HepG2 (cell line): ENCODE measurements around the gene RSPH10B. TPM values are rescaled to one million over a fixed set of nuclear protein-coding genes. Genes with fewer than 3 reads are reported as not detected.

Experiments used
- ATAC-seq: fragments of 200-7000 bp; cut with Tn5 transposase; 3 replicates; pipeline ENCODE4 v1.9.1; 2020; ENCODE audit warnings: mild to moderate bottlenecking, moderate library complexity
- BruUV-seq: library from RNA; stranded (reverse); fragments of 400-500 nt; replicated peaks from 2 replicates; lab custom pipeline; 2021; lab: Mats Ljungman, UMichigan
- CTCF ChIA-PET: fragments of 300-600 bp; formaldehyde crosslinking; extraction: SDS; loops from one replicate; lab custom pipeline; 2021; ENCODE audit warnings: low total read pairs, inconsistent platforms, low intra/inter-chr PET ratio; lab: Yijun Ruan, JAX
- POLR2A ChIA-PET: fragments of 350-600 bp; sonication (Branson Sonifier 250); formaldehyde crosslinking; loops from one replicate; lab custom pipeline; 2020; ENCODE audit warnings: antibody characterized with exemption, inconsistent platforms; lab: Yijun Ruan, JAX
- DNase-seq: peaks from one replicate; pipeline ENCODE4 v3.0.0-alpha.2; 2015; ENCODE audit warnings: low spot score
- FAIRE-seq: peaks from 3 replicates; lab custom pipeline; 2011; peaks lifted over from hg19 to GRCh38; lab: Jason Lieb, UNC
- H2AFZ ChIP-seq: one replicate; pipeline ENCODE4 v1.6.1; 2011; ENCODE audit warnings: low read length, inconsistent platforms
- H3K27ac ChIP-seq: fragments of 300-600 bp; 3 replicates; pipeline ENCODE4 v1.8.0; 2011; ENCODE audit warnings: mixed run types, mild to moderate bottlenecking, mixed read lengths, low read length, inconsistent platforms; ENCODE audit not compliant: insufficient read depth; ENCODE audit errors: extremely low read length
- H3K27me3 ChIP-seq, 2 experiments: fragments of 200-600 bp in 1 of 2; 2 replicates in 1 of 2; 3 replicates in 1 of 2; pipeline versions ENCODE4 v1.6.0 to v1.8.0; 2011; ENCODE audit warnings: low read length in 2 of 2, mild to moderate bottlenecking in 2 of 2, moderate library complexity in 2 of 2, inconsistent platforms in 1 of 2; ENCODE audit not compliant: insufficient read depth in 2 of 2, control insufficient read depth in 1 of 2
- H3K36me3 ChIP-seq, 2 experiments: fragments of 200-600 bp in 1 of 2; replicated peaks in 1 of 2; 2 replicates in 1 of 2; 3 replicates in 1 of 2; pipeline versions ENCODE4 v1.5.1 to v1.8.0; 2011; ENCODE audit warnings: low read length in 2 of 2, inconsistent platforms in 1 of 2; ENCODE audit not compliant: insufficient read depth in 2 of 2, control insufficient read depth in 1 of 2
- H3K4me1 ChIP-seq: 2 replicates; pipeline ENCODE4 v1.5.1; 2012; ENCODE audit warnings: low read length, inconsistent platforms; ENCODE audit not compliant: insufficient read depth
- H3K4me2 ChIP-seq: 2 replicates; pipeline ENCODE4 v1.6.0; 2011; ENCODE audit warnings: low read depth, low read length, inconsistent platforms
- H3K4me3 ChIP-seq, 3 experiments: fragments of 200-600 bp in 1 of 3; sonication (generic), shearing (Covaris generic) in 1 of 3; replicated peaks in 1 of 3; 2 replicates each; pipeline ENCODE4 v1.5.1; 2011 to 2016; ENCODE audit warnings: low read length in 3 of 3, inconsistent platforms in 2 of 3, low read depth in 2 of 3, mild to moderate bottlenecking in 2 of 3, control low read depth in 1 of 3, mixed read lengths in 1 of 3; ENCODE audit not compliant: insufficient read depth in 1 of 3
- H3K79me2 ChIP-seq: one replicate; pipeline ENCODE4 v1.6.1; 2011; ENCODE audit warnings: low read length, inconsistent platforms; ENCODE audit not compliant: insufficient read depth
- H3K9ac ChIP-seq: 2 replicates; pipeline ENCODE4 v1.6.0; 2011; ENCODE audit warnings: mild to moderate bottlenecking, low read depth, low read length, inconsistent platforms; ENCODE audit not compliant: insufficient read depth
- H3K9me3 ChIP-seq: 2 replicates; pipeline ENCODE4 v1.5.1; 2012; ENCODE audit warnings: mild to moderate bottlenecking, low read length
- H4K20me1 ChIP-seq: 2 replicates; pipeline ENCODE4 v1.6.0; 2011; ENCODE audit warnings: inconsistent platforms, mild to moderate bottlenecking, low read length, moderate library complexity; ENCODE audit not compliant: insufficient read depth
- ADNP ChIP-seq: sonication (generic); formaldehyde crosslinking; IDR thresholded peaks from 2 replicates; pipeline ENCODE4 v1.4.0; 2020; ENCODE audit warnings: missing genetic modification reagents
- BHLHE40 ChIP-seq: IDR thresholded peaks from 2 replicates; pipeline ENCODE4 v1.6.1; 2011; ENCODE audit warnings: low read length, improper control_type of control experiment
- BORCS8-MEF2B ChIP-seq: sonication (generic); formaldehyde crosslinking; IDR thresholded peaks from 2 replicates; pipeline ENCODE4 v1.8.0; 2022; ENCODE audit warnings: mild to moderate bottlenecking, missing genetic modification reagents
- CEBPG ChIP-seq: IDR thresholded peaks from 2 replicates; pipeline ENCODE4 v1.6.1; 2016
- ELF1 ChIP-seq: sonication (generic); formaldehyde crosslinking; IDR thresholded peaks from 2 replicates; pipeline ENCODE4 v1.4.0; 2020; ENCODE audit warnings: missing genetic modification reagents
- GTF2F1 ChIP-seq: fragments of 150-350 bp; IDR thresholded peaks from 2 replicates; pipeline ENCODE4 v1.6.1; 2014; ENCODE audit warnings: low read length
- HNF4A ChIP-seq: sonication (generic); formaldehyde crosslinking; IDR thresholded peaks from 2 replicates; pipeline ENCODE4 v1.4.0; 2020; ENCODE audit warnings: missing genetic modification reagents
- MAFF ChIP-seq: IDR thresholded peaks from 2 replicates; pipeline ENCODE4 v1.6.1; 2011; ENCODE audit warnings: low read depth, low read length, improper control_type of control experiment
- MAFK ChIP-seq, 2 experiments: IDR thresholded peaks in 1 of 2; conservative IDR thresholded peaks in 1 of 2; 2 replicates each; pipeline ENCODE4 v1.6.1; 2011; ENCODE audit warnings: improper control_type of control experiment in 2 of 2, low read length in 2 of 2
- PTBP1 ChIP-seq: fragments of 200-400 bp; formaldehyde crosslinking; IDR thresholded peaks from 2 replicates; pipeline ENCODE4 v1.6.1; 2018; ENCODE audit warnings: low read length, low read depth; ENCODE audit not compliant: poor library complexity, severe bottlenecking
- SSRP1 ChIP-seq: IDR thresholded peaks from 2 replicates; pipeline ENCODE4 v1.6.1; 2016; ENCODE audit warnings: control low read depth
- ZNF496 ChIP-seq: sonication (generic); formaldehyde crosslinking; IDR thresholded peaks from 2 replicates; pipeline ENCODE4 v1.8.1; 2023; ENCODE audit warnings: mild to moderate bottlenecking, moderate library complexity, missing genetic modification reagents; ENCODE audit not compliant: insufficient replicate concordance
- ZNF878 ChIP-seq: sonication (generic); formaldehyde crosslinking; IDR thresholded peaks from 2 replicates; pipeline ENCODE4 v1.8.1; 2023; ENCODE audit warnings: mild to moderate bottlenecking, missing genetic modification reagents, moderate library complexity
- WGBS: methylation state at CpG from one replicate; pipeline ENCODE4 v1.1.6; 2017; ENCODE audit warnings: low lambda C conversion rate; 5-methylcytosine and 5-hydroxymethylcytosine counted together
- in situ Hi-C: cut with HindIII; loops from 2 replicates; pipeline ENCODE4 v1.10.0; 2017; ENCODE audit warnings: low pct_unique_long_range_greater_than_20kb; ENCODE audit not compliant: extremely low pct_ligation_motif_present
- intact Hi-C: fragments of 100-400 bp; cut with micrococcal nuclease; formaldehyde crosslinking; loops from one replicate; pipeline ENCODE4 v1.10.0; 2022; ENCODE audit not compliant: unreplicated experiment
- polyA plus RNA-seq, 8 experiments: library from polyadenylated mRNA; depleted of rRNA in 3 of 8; stranded (reverse) in 7 of 8; unstranded in 1 of 8; fragments of >200 nt; fragmentation: Illumina TruSeq in 4 of 8; extraction: Trizol in 4 of 8; gene quantifications; 2 replicates each; pipeline versions ENCODE4 v1.2.1 to v1.2.3, GENCODE V29; 2011 to 2016; ENCODE audit warnings: low read depth in 4 of 8, missing spikeins in 1 of 8, mixed read lengths in 1 of 8; ENCODE audit not compliant: insufficient read depth in 1 of 8
- total RNA-seq, 5 experiments: library from RNA; depleted of rRNA; stranded (reverse); fragments of >200 nt; fragmentation: Illumina TruSeq; extraction: Trizol; gene quantifications; 2 replicates each; pipeline ENCODE4 v1.2.3, GENCODE V29; 2016; ENCODE audit warnings: low read depth in 1 of 5
- TF ChIP-seq, protein P1 (sequence below): sonication (generic); formaldehyde crosslinking; IDR thresholded peaks from 2 replicates; pipeline ENCODE4 v1.4.0; 2020; ENCODE audit warnings: missing genetic modification reagents
- TF ChIP-seq, protein P2 (sequence below): sonication (generic); formaldehyde crosslinking; IDR thresholded peaks from 2 replicates; pipeline ENCODE4 v1.4.0; 2020; ENCODE audit warnings: missing genetic modification reagents
- TF ChIP-seq, protein P3 (sequence below): sonication (generic); formaldehyde crosslinking; conservative IDR thresholded peaks from 2 replicates; pipeline ENCODE4 v1.8.1; 2023; ENCODE audit warnings: missing genetic modification reagents

Gene RSPH10B
- total and polyA plus RNA-seq, 2 of the 13 experiments (the other 11 are each of a cell fraction or from before 2014, with no cell fraction given) = not detected

DNA sequence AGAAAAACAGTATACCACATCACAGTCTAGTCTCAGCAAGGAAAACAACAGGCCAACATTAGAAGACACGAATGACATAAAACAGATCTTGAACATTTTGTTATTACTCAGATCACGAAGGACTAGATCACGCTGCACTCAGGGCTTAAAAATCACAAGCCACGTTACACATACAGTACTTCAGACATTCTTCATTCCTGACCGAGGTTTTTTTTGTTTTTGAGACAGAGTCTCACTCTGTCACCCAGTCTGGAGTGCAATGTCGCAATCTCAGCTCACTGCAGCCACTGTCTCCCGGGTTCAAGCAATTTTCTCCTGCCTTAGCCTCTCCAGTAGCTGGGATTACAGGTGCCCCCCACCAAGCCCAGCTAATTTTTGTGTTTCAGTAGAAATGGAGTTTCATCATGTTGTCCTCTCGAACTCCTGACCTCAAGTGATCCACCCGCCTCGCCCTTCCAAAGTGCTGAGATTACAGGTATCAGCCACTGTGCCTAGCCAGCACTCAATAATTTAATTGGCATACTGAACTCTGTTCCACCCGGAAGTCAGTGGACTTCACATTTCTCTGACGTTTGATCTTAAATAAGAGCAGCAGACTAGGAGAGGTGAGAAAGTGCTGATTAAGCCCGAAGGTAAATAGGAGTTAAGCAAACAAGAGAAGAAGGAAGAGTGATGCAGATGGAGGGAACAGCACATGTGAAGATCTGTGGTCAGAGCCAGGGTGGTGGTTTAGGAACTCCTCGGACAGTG lies 42.0 kb upstream of the RSPH10B start:
- Histone ChIP-seq H3K9ac (no peak overlapping the region), H3K9me3 (no peaks in the 10 kb centered on the region), H2AFZ (no peak overlapping the region), H3K79me2 (peaks cover 33% of the 10 kb centered on the region), H3K36me3 (peaks cover 17 to 29% of the 10 kb centered on the region in 2 experiments), H3K4me3 (no peak overlapping the region), H4K20me1 (no peaks in the 10 kb centered on the region; the same call in 1 of the 2 replicates), H3K4me2 (no peak overlapping the region), H3K27ac (peak overlapping the region; percentile 22), H3K27me3 (no peaks in the 10 kb centered on the region; a peak in 1 of 5 replicates), H3K4me1 (peaks cover 46% of the 10 kb centered on the region)
- intact Hi-C loops = no loop called here
- ATAC-seq = no peak
- DNase-seq = no peak
- 75% methylated on average over 14 of the region's 14 CpGs for WGBS
- FAIRE-seq = no peak
- in situ Hi-C loops = no loop called here
- BruUV-seq = no TSS peak
- POLR2A ChIA-PET = interaction anchor here (1.0 to 1.5 kb wide), 3 partner anchors 8 to 91 kb away, joined by 3 to 4 read pairs (median 4); no protein-coding TSS in a partner anchor
- CTCF ChIA-PET = no interaction called here
- peak; percentile 71 for TF ChIP-seq MAFF
- 0 out of 2 replicates have a peak, but pooled peaks have one; percentile 10 for TF ChIP-seq HNF4A
- TF ChIP-seq ADNP (CRISPR knock-in tag) = no peak
- no peak for TF ChIP-seq SSRP1 (CRISPR knock-in tag)
- TF ChIP-seq GTF2F1 = no peak
- TF ChIP-seq MAFK (conservative IDR thresholded peaks at IDR 0.05 in 1 of 2, IDR thresholded peaks at IDR 0.05 in 1 of 2; ENCODE audit: low read length in 2 of 2) = peak; percentile 79 to 84
- peak; percentile 30; the same call in 1 of the 2 replicates for TF ChIP-seq ELF1 (CRISPR knock-in tag)
- no peak for TF ChIP-seq PTBP1
- no peak for TF ChIP-seq BORCS8-MEF2B (CRISPR knock-in tag)
- TF ChIP-seq CEBPG = peak; percentile 89
- TF ChIP-seq, protein P1, sequence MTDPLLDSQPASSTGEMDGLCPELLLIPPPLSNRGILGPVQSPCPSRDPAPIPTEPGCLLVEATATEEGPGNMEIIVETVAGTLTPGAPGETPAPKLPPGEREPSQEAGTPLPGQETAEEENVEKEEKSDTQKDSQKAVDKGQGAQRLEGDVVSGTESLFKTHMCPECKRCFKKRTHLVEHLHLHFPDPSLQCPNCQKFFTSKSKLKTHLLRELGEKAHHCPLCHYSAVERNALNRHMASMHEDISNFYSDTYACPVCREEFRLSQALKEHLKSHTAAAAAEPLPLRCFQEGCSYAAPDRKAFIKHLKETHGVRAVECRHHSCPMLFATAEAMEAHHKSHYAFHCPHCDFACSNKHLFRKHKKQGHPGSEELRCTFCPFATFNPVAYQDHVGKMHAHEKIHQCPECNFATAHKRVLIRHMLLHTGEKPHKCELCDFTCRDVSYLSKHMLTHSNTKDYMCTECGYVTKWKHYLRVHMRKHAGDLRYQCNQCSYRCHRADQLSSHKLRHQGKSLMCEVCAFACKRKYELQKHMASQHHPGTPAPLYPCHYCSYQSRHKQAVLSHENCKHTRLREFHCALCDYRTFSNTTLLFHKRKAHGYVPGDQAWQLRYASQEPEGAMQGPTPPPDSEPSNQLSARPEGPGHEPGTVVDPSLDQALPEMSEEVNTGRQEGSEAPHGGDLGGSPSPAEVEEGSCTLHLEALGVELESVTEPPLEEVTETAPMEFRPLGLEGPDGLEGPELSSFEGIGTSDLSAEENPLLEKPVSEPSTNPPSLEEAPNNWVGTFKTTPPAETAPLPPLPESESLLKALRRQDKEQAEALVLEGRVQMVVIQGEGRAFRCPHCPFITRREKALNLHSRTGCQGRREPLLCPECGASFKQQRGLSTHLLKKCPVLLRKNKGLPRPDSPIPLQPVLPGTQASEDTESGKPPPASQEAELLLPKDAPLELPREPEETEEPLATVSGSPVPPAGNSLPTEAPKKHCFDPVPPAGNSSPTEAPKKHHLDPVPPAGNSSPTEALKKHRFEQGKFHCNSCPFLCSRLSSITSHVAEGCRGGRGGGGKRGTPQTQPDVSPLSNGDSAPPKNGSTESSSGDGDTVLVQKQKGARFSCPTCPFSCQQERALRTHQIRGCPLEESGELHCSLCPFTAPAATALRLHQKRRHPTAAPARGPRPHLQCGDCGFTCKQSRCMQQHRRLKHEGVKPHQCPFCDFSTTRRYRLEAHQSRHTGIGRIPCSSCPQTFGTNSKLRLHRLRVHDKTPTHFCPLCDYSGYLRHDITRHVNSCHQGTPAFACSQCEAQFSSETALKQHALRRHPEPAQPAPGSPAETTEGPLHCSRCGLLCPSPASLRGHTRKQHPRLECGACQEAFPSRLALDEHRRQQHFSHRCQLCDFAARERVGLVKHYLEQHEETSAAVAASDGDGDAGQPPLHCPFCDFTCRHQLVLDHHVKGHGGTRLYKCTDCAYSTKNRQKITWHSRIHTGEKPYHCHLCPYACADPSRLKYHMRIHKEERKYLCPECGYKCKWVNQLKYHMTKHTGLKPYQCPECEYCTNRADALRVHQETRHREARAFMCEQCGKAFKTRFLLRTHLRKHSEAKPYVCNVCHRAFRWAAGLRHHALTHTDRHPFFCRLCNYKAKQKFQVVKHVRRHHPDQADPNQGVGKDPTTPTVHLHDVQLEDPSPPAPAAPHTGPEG (CRISPR knock-in tag) = no peak
- TF ChIP-seq BHLHE40 = no peak
- TF ChIP-seq, protein P2, sequence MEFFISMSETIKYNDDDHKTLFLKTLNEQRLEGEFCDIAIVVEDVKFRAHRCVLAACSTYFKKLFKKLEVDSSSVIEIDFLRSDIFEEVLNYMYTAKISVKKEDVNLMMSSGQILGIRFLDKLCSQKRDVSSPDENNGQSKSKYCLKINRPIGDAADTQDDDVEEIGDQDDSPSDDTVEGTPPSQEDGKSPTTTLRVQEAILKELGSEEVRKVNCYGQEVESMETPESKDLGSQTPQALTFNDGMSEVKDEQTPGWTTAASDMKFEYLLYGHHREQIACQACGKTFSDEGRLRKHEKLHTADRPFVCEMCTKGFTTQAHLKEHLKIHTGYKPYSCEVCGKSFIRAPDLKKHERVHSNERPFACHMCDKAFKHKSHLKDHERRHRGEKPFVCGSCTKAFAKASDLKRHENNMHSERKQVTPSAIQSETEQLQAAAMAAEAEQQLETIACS (CRISPR knock-in tag) = no peak
- TF ChIP-seq, protein P3, sequence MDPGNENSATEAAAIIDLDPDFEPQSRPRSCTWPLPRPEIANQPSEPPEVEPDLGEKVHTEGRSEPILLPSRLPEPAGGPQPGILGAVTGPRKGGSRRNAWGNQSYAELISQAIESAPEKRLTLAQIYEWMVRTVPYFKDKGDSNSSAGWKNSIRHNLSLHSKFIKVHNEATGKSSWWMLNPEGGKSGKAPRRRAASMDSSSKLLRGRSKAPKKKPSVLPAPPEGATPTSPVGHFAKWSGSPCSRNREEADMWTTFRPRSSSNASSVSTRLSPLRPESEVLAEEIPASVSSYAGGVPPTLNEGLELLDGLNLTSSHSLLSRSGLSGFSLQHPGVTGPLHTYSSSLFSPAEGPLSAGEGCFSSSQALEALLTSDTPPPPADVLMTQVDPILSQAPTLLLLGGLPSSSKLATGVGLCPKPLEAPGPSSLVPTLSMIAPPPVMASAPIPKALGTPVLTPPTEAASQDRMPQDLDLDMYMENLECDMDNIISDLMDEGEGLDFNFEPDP (CRISPR knock-in tag) = no peak
- TF ChIP-seq ZNF878 = no peak
- TF ChIP-seq ZNF496 (CRISPR knock-in tag) = no peak
